DOHH2 (cell line): Measurements from ENCODE around the gene OR8B2.

Experiments used
- H3F3A ChIP-seq: fragments of 200-600 bp; sonication (generic), shearing (Covaris generic); 2 replicates; pipeline ENCODE4 v1.6.0; 2016; ENCODE audit warnings: antibody characterized with exemption, mild to moderate bottlenecking; ENCODE audit not compliant: control insufficient read depth, insufficient read depth
- H3K27ac ChIP-seq: fragments of 200-600 bp; sonication (generic); 2 replicates; pipeline ENCODE4 v1.5.1; 2014; ENCODE audit warnings: low read depth, mild to moderate bottlenecking, low read length, moderate library complexity
- H3K27me3 ChIP-seq: fragments of 200-600 bp; sonication (generic); 2 replicates; pipeline ENCODE4 v1.6.1; 2014; ENCODE audit warnings: mild to moderate bottlenecking, low read length, mixed read lengths; ENCODE audit not compliant: control insufficient read depth
- H3K36me3 ChIP-seq: fragments of 200-600 bp; sonication (generic); 2 replicates; pipeline ENCODE4 v1.6.1; 2014; ENCODE audit warnings: mild to moderate bottlenecking, low read length, moderate library complexity, mixed read lengths; ENCODE audit not compliant: control insufficient read depth
- H3K4me1 ChIP-seq: fragments of 200-600 bp; sonication (generic); 2 replicates; pipeline ENCODE4 v1.6.1; 2014; ENCODE audit warnings: mild to moderate bottlenecking, low read length, mixed read lengths; ENCODE audit not compliant: control insufficient read depth
- H3K4me2 ChIP-seq: fragments of 200-600 bp; sonication (generic); 2 replicates; pipeline ENCODE4 v1.6.0; 2014; ENCODE audit warnings: mild to moderate bottlenecking, low read length, moderate library complexity
- H3K4me3 ChIP-seq: fragments of 200-600 bp; sonication (generic); 2 replicates; pipeline ENCODE4 v1.5.1; 2014; ENCODE audit warnings: mild to moderate bottlenecking, low read length, mixed read lengths
- H3K79me2 ChIP-seq: fragments of 200-600 bp; sonication (generic); 2 replicates; pipeline ENCODE4 v1.6.1; 2014; ENCODE audit warnings: mild to moderate bottlenecking, low read length, mixed read lengths; ENCODE audit not compliant: control insufficient read depth
- H3K9me2 ChIP-seq: fragments of 200-600 bp; sonication (generic); replicated peaks from 2 replicates; pipeline ENCODE4 v1.6.1; 2014; ENCODE audit warnings: mild to moderate bottlenecking, low read length, mixed read lengths; ENCODE audit not compliant: control insufficient read depth
- H3K9me3 ChIP-seq: fragments of 200-600 bp; sonication (generic); 2 replicates; pipeline ENCODE4 v1.6.1; 2014; ENCODE audit warnings: antibody characterized with exemption, low read length, mixed read lengths; ENCODE audit not compliant: control insufficient read depth, insufficient read depth
- H4K20me1 ChIP-seq: fragments of 200-600 bp; sonication (generic); 2 replicates; pipeline ENCODE4 v1.6.0; 2014; ENCODE audit warnings: low read depth, mild to moderate bottlenecking, antibody characterized with exemption, low read length, moderate library complexity; ENCODE audit not compliant: control insufficient read depth, insufficient read depth
- EZH2phosphoT487 ChIP-seq: fragments of 200-600 bp; sonication (generic); IDR thresholded peaks from 2 replicates; pipeline ENCODE4 v1.6.1; 2017; ENCODE audit warnings: borderline replicate concordance, mild to moderate bottlenecking, antibody characterized with exemption, low read length, moderate library complexity, mixed read lengths
- TF ChIP-seq, protein P1 (sequence below): fragments of 200-600 bp; sonication (generic); IDR thresholded peaks from one replicate; pipeline ENCODE4 v1.5.1; 2014; ENCODE audit warnings: antibody characterized with exemption, mild to moderate bottlenecking, low read depth, low read length; ENCODE audit not compliant: poor library complexity, severe bottlenecking

OR8B2 gene, protein sequence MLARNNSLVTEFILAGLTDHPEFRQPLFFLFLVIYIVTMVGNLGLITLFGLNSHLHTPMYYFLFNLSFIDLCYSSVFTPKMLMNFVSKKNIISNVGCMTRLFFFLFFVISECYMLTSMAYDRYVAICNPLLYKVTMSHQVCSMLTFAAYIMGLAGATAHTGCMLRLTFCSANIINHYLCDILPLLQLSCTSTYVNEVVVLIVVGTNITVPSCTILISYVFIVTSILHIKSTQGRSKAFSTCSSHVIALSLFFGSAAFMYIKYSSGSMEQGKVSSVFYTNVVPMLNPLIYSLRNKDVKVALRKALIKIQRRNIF

DNA sequence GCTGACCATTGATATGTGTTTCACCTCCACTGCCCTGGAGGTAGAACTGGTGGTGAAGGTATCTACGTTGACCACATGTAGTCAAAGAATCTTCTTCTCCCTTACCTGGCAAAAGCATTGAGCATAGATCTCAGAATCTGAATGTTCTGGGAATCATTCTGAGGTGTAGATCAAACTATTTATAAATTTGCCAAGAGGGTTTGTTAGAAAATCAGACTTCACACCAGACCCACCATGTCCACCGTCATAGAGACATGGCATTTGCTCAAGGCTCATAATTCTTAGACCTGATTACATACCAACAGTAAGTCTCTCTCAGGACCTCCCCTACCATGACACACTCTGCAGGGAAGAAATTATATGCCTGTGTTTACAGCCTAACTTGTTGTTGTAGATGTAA, at the start of gene OR8B2:
TSS of gene OR8B2 (minus strand) at position 101 of the 400 bp plus-strand sequence. CDS start 1,156 bp downstream, outside the sequence.
- H3K4me2 ChIP-seq = no peak within 1 kb of the TSS
- TF ChIP-seq, protein P1, sequence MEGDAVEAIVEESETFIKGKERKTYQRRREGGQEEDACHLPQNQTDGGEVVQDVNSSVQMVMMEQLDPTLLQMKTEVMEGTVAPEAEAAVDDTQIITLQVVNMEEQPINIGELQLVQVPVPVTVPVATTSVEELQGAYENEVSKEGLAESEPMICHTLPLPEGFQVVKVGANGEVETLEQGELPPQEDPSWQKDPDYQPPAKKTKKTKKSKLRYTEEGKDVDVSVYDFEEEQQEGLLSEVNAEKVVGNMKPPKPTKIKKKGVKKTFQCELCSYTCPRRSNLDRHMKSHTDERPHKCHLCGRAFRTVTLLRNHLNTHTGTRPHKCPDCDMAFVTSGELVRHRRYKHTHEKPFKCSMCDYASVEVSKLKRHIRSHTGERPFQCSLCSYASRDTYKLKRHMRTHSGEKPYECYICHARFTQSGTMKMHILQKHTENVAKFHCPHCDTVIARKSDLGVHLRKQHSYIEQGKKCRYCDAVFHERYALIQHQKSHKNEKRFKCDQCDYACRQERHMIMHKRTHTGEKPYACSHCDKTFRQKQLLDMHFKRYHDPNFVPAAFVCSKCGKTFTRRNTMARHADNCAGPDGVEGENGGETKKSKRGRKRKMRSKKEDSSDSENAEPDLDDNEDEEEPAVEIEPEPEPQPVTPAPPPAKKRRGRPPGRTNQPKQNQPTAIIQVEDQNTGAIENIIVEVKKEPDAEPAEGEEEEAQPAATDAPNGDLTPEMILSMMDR = no peak
- no peak for TF ChIP-seq EZH2phosphoT487
- H4K20me1 ChIP-seq = no peaks in the 10 kb centered on the region
- H3K4me3 ChIP-seq = no peak within 1 kb of the TSS
- H3K79me2 ChIP-seq = no peaks in the 10 kb centered on the region
- no peaks in the 10 kb centered on the region for H3F3A ChIP-seq
- no peaks in the 10 kb centered on the region for H3K27me3 ChIP-seq
- H3K4me1 ChIP-seq = no peaks in the 10 kb centered on the region
- no peaks in the 10 kb centered on the region for H3K9me3 ChIP-seq
- no peaks in the 10 kb centered on the region for H3K9me2 ChIP-seq
- no peak within 1 kb of the TSS for H3K27ac ChIP-seq
- H3K36me3 ChIP-seq = no peaks in the 10 kb centered on the region

DNA sequence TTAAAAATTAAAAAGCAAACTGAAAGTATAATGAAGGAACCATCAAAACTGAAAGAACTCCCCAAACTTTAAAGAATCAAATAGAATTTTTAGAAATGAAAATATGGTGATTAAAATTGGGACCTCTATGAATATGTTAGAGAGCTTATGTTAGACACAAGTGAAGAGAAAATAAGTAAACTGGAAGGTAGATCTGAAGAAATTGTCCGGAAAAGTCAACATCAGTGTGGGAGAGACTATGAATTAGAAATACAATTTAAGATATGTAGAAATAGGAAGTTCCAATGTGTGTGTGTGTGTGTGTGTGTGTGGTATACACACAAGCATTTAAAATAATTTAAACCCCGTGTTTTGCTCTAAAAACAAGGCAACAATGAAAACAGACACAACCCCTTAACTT, 45.3 kb upstream of the OR8B2 start:
- no peaks in the 10 kb centered on the region for H3K4me1 ChIP-seq
- no peaks in the 10 kb centered on the region for H3K79me2 ChIP-seq
- TF ChIP-seq, protein P1 = no peak
- no peak for TF ChIP-seq EZH2phosphoT487
- no peaks in the 10 kb centered on the region for H4K20me1 ChIP-seq
- H3K9me3 ChIP-seq = no peaks in the 10 kb centered on the region
- H3K4me3 ChIP-seq = no peak overlapping the region
- H3F3A ChIP-seq = no peaks in the 10 kb centered on the region
- no peaks in the 10 kb centered on the region for H3K36me3 ChIP-seq
- no peaks in the 10 kb centered on the region for H3K27me3 ChIP-seq
- no peak overlapping the region for H3K27ac ChIP-seq
- H3K9me2 ChIP-seq = no peaks in the 10 kb centered on the region
- no peak overlapping the region for H3K4me2 ChIP-seq

DNA sequence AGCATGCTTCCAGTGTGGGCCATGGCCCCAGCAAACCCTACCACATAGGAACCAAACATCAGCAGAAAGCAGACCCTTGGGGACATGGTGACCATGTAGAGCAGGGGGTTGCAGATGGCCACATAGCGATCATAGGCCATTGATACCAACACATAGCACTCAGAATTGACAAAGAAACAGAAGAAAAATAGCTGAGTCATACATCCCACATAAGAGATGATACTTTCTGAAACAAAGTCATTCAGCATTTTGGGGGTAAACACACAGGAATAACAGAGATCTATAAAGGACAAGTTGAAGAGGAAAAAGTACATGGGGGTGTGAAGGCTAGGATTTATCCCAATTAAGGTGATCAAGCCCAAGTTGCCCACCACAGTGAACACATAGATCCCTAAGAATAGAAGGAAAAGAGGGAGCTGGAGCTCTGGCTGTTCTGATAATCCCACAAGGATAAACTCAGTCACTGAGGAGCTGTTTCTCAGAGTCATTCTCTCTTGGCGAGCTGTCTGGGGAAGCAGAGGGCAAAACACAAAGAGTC, 40.2 kb upstream of the OR8B2 start, which contains the start of gene OR8B4:
TSS of gene OR8B4 (minus strand) at position 488 of the 538 bp plus-strand sequence. CDS start at position 488, 0 bp downstream.
- Histone ChIP-seq H3K27ac (no peak within 1 kb of the TSS), H3K4me3 (no peak within 1 kb of the TSS), H3K36me3 (no peaks in the 10 kb centered on the region), H3F3A (no peaks in the 10 kb centered on the region), H4K20me1 (no peaks in the 10 kb centered on the region), H3K4me2 (no peak within 1 kb of the TSS), H3K79me2 (no peaks in the 10 kb centered on the region), H3K9me3 (no peaks in the 10 kb centered on the region), H3K4me1 (no peaks in the 10 kb centered on the region), H3K9me2 (no peaks in the 10 kb centered on the region), H3K27me3 (0 out of 2 replicates have a peak, but pooled peaks cover 2% of the 10 kb centered on the region)
- TF ChIP-seq, protein P1 = no peak
- TF ChIP-seq EZH2phosphoT487 = no peak
